GM12878 (cell line): ENCODE measurements around the gene BIRC5. TPM values are rescaled to one million over a fixed set of nuclear protein-coding genes. Genes with fewer than 3 reads are reported as not detected.

Experiments
- ATAC-seq: fragments of 200-7000 bp; cut with Tn5 transposase; 3 replicates; pipeline ENCODE4 v1.9.1; 2020; ENCODE audit warnings: mild to moderate bottlenecking, moderate library complexity
- BruUV-seq: library from RNA; stranded (reverse); fragments of 400-500 nt; replicated peaks from 2 replicates; lab custom pipeline; 2021; lab: Mats Ljungman, UMichigan
- CTCF ChIA-PET: fragments of 300-600 bp; sonication (Branson Sonifier 250); formaldehyde crosslinking; extraction: SDS; loops from one replicate; lab custom pipeline; 2021; ENCODE audit warnings: inconsistent platforms; lab: Yijun Ruan, JAX
- POLR2A ChIA-PET: fragments of 350-600 bp; formaldehyde crosslinking; extraction: SDS; loops from one replicate; lab custom pipeline; 2021; ENCODE audit warnings: inconsistent platforms; lab: Charles Lee
- RAD21 ChIA-PET: fragments of 300-600 bp; sonication (Branson Sonifier 250); formaldehyde crosslinking; loops from one replicate; lab custom pipeline; 2023; ENCODE audit warnings: antibody characterized with exemption; ENCODE audit not compliant: unreplicated experiment; lab: Charles Lee
- SMC1A ChIA-PET: fragments of 300-600 bp; sonication (Branson Sonifier 250); formaldehyde crosslinking; loops from one replicate; lab custom pipeline; 2023; ENCODE audit not compliant: unreplicated experiment, uncharacterized antibody; lab: Charles Lee
- DNase-seq: peaks from one replicate; pipeline ENCODE4 v3.0.0-alpha.2; 2011; ENCODE audit warnings: low read depth, low spot score
- FAIRE-seq: peaks from 3 replicates; lab custom pipeline; 2011; peaks lifted over from hg19 to GRCh38; lab: Jason Lieb, UNC
- H2AFZ ChIP-seq: 2 replicates; pipeline ENCODE4 v1.6.0; 2011; ENCODE audit warnings: low read depth, low read length, control low read depth; ENCODE audit not compliant: control insufficient read depth
- H3K27ac ChIP-seq: 2 replicates; pipeline ENCODE4 v1.5.1; 2011; ENCODE audit warnings: control low read depth; ENCODE audit not compliant: control insufficient read depth, insufficient read depth
- H3K27me3 ChIP-seq, 2 experiments: replicated peaks in 1 of 2; 2 replicates each; pipeline versions ENCODE4 v1.6.0 to v1.6.1; 2011; ENCODE audit warnings: low read length in 1 of 2; ENCODE audit not compliant: control insufficient read depth in 2 of 2, insufficient read depth in 2 of 2
- H3K36me3 ChIP-seq, 2 experiments: 2 replicates each; pipeline ENCODE4 v1.5.1; 2011; ENCODE audit warnings: low read length in 1 of 2; ENCODE audit not compliant: control insufficient read depth in 2 of 2, insufficient read depth in 2 of 2
- H3K4me1 ChIP-seq: 2 replicates; pipeline ENCODE4 v1.6.1; 2011; ENCODE audit warnings: mild to moderate bottlenecking, low read length, moderate library complexity, mixed read lengths; ENCODE audit not compliant: control insufficient read depth, insufficient read depth
- H3K4me2 ChIP-seq: 2 replicates; pipeline ENCODE4 v1.6.0; 2011; ENCODE audit warnings: control low read depth; ENCODE audit not compliant: control insufficient read depth, insufficient read depth
- H3K4me3 ChIP-seq: fragments of 200-600 bp; sonication (generic); 2 replicates; pipeline ENCODE4 v1.5.1; 2016
- H3K79me2 ChIP-seq: 2 replicates; pipeline ENCODE4 v1.6.0; 2011; ENCODE audit warnings: low read length; ENCODE audit not compliant: control insufficient read depth, insufficient read depth
- H3K9ac ChIP-seq: 2 replicates; pipeline ENCODE4 v1.8.0; 2011; ENCODE audit warnings: low read length, control low read depth, mixed read lengths; ENCODE audit not compliant: control insufficient read depth, insufficient read depth
- H3K9me3 ChIP-seq: replicated peaks from 3 replicates; pipeline ENCODE4 v1.5.1; 2011; ENCODE audit warnings: mild to moderate bottlenecking, low read length; ENCODE audit not compliant: control insufficient read depth, insufficient read depth
- H4K20me1 ChIP-seq: 2 replicates; pipeline ENCODE4 v1.6.0; 2011; ENCODE audit not compliant: control insufficient read depth, insufficient read depth
- CBX3 ChIP-seq: fragments of 200-600 bp; sonication (generic); IDR thresholded peaks from 2 replicates; pipeline ENCODE4 v1.6.1; 2016; ENCODE audit warnings: low read depth, borderline replicate concordance
- CEBPZ ChIP-seq: fragments of 150-350 bp; IDR thresholded peaks from 2 replicates; pipeline ENCODE4 v1.6.1; 2016; ENCODE audit warnings: low read depth, low read length
- HDGF ChIP-seq: fragments of 450-650 bp; IDR thresholded peaks from 2 replicates; pipeline ENCODE4 v1.6.1; 2016; ENCODE audit warnings: antibody characterized with exemption
- NRF1 ChIP-seq: conservative IDR thresholded peaks from 2 replicates; pipeline ENCODE4 v1.6.1; 2011; ENCODE audit warnings: mild to moderate bottlenecking, low read depth, low read length, improper control_type of control experiment
- PAX5 ChIP-seq: IDR thresholded peaks from 2 replicates; pipeline ENCODE4 v1.6.1; 2011; ENCODE audit warnings: low read depth, low read length, borderline replicate concordance
- PBX3 ChIP-seq: IDR thresholded peaks from 2 replicates; pipeline ENCODE4 v1.6.1; 2011; ENCODE audit warnings: mild to moderate bottlenecking, low read depth, low read length, moderate library complexity; ENCODE audit not compliant: insufficient replicate concordance
- SIN3A ChIP-seq: IDR thresholded peaks from 2 replicates; pipeline ENCODE4 v1.6.1; 2012; ENCODE audit warnings: low read depth, low read length, improper control_type of control experiment
- ZBED1 ChIP-seq: IDR thresholded peaks from 2 replicates; pipeline ENCODE4 v1.6.1; 2016; ENCODE audit warnings: borderline replicate concordance
- WGBS: methylation state at CpG from one replicate; pipeline ENCODE4 v1.1.6; 2016; ENCODE audit warnings: low lambda C conversion rate; ENCODE audit not compliant: insufficient replicate concordance, insufficient coverage; ENCODE audit errors: missing lambda C conversion rate; 5-methylcytosine and 5-hydroxymethylcytosine counted together
- in situ Hi-C: fragments of 300-500 bp; cut with MboI; formaldehyde crosslinking; loops from 9 replicates; pipeline ENCODE4 v1.14.3; 2018; ENCODE audit warnings: mixed read lengths
- intact Hi-C: fragments of 100-400 bp; cut with micrococcal nuclease; formaldehyde crosslinking; loops from one replicate; pipeline ENCODE4 v1.14.2; 2022; ENCODE audit not compliant: unreplicated experiment
- polyA plus RNA-seq, 11 experiments: library from polyadenylated mRNA; depleted of rRNA in 4 of 11; unstranded in 6 of 11; stranded (reverse) in 5 of 11; fragments of >200 nt; fragmentation: Nextera tagmentation in 4 of 11; fragmentation: Illumina TruSeq in 1 of 11; extraction: Ambion mirVana in 4 of 11; extraction: Trizol in 1 of 11; gene quantifications; 1 replicate in 1 of 11; 2 replicates in 10 of 11; pipeline versions ENCODE4 v1.2.1 to v1.2.3, GENCODE V29; 2011 to 2016; ENCODE audit warnings: inconsistent platforms in 2 of 11, missing spikeins in 2 of 11, low read depth in 1 of 11
- total RNA-seq, 4 experiments: library from RNA; depleted of rRNA in 3 of 4; stranded (reverse); fragments of >200 nt in 3 of 4; fragmentation: Illumina TruSeq in 1 of 4; extraction: Trizol in 1 of 4; gene quantifications; 2 replicates each; pipeline versions ENCODE4 v1.2.1 to v1.2.3, GENCODE V29; 2013 to 2021
- TF ChIP-seq, protein P1 (sequence below): IDR thresholded peaks from 2 replicates; pipeline ENCODE4 v1.6.1; 2011; ENCODE audit warnings: borderline replicate concordance, low read depth, mild to moderate bottlenecking, moderate library complexity, low read length; ENCODE audit not compliant: insufficient read depth, poor library complexity, severe bottlenecking
- TF ChIP-seq, protein P2 (sequence below): fragments of 150-350 bp; IDR thresholded peaks from 2 replicates; pipeline ENCODE4 v1.6.1; 2014; ENCODE audit warnings: mild to moderate bottlenecking, low read depth, low read length

Gene BIRC5
- total and polyA plus RNA-seq, 10 of the 15 experiments (the other 5 are each of a cell fraction or from before 2014, with no cell fraction given), result 41.0 to 175 (median 90.8) TPM

DNA sequence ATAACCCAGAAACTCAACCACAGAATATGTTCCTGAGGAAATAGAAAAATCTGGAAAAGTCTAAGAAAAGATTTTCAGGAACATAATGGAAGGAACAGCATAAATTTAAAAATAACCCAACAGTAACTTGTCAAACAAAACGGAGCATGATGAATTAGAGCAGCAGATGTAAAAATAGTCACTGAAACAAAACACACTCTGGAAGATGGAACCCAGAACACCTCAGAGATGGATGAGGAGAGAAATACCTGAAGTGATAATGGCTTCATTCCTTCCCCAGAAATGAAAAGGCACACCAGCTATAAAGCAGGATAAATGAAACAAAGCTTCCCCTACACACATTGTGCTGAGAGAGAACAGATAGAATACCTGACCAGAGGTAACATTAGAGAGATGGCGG is 33.5 kb upstream of the BIRC5 start:
- in situ Hi-C loops, result no loop called here
- no peak overlapping the region for H3K9ac ChIP-seq
- TF ChIP-seq SIN3A (no peak), PBX3 (no peak), ZBED1 (no peak), CBX3 (no peak), PAX5 (no peak), HDGF (no peak), NRF1 (no peak), CEBPZ (no peak)
- TF ChIP-seq, protein P1, sequence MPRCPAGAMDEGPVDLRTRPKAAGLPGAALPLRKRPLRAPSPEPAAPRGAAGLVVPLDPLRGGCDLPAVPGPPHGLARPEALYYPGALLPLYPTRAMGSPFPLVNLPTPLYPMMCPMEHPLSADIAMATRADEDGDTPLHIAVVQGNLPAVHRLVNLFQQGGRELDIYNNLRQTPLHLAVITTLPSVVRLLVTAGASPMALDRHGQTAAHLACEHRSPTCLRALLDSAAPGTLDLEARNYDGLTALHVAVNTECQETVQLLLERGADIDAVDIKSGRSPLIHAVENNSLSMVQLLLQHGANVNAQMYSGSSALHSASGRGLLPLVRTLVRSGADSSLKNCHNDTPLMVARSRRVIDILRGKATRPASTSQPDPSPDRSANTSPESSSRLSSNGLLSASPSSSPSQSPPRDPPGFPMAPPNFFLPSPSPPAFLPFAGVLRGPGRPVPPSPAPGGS, result no peak
- TF ChIP-seq, protein P2, sequence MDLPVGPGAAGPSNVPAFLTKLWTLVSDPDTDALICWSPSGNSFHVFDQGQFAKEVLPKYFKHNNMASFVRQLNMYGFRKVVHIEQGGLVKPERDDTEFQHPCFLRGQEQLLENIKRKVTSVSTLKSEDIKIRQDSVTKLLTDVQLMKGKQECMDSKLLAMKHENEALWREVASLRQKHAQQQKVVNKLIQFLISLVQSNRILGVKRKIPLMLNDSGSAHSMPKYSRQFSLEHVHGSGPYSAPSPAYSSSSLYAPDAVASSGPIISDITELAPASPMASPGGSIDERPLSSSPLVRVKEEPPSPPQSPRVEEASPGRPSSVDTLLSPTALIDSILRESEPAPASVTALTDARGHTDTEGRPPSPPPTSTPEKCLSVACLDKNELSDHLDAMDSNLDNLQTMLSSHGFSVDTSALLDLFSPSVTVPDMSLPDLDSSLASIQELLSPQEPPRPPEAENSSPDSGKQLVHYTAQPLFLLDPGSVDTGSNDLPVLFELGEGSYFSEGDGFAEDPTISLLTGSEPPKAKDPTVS, result no peak
- TF ChIP-seq, all 136 proteins: peak for 0
- no peak for FAIRE-seq
- POLR2A ChIA-PET, result interaction anchor here (0.6 to 1.3 kb wide), 4 partner anchors 23 to 54 kb away, joined by 4 to 6 read pairs (median 4); no protein-coding TSS in a partner anchor
- Histone ChIP-seq H3K79me2 (peaks cover 3% of the 10 kb centered on the region; the same call in 1 of the 2 replicates), H3K27me3 (no peaks in the 10 kb centered on the region), H3K4me1 (peaks cover 28% of the 10 kb centered on the region), H4K20me1 (no peaks in the 10 kb centered on the region), H3K9me3 (no peaks in the 10 kb centered on the region), H3K4me3 (no peak overlapping the region), H2AFZ (no peak overlapping the region), H3K36me3 (peaks cover 10 to 11% of the 10 kb centered on the region in 2 experiments; a peak in 3 of 4 replicates), H3K27ac (no peak overlapping the region), H3K4me2 (peak overlapping the region; percentile 7; the same call in 1 of the 2 replicates)
- RAD21 ChIA-PET, result interaction anchor here (1.0 to 1.7 kb wide), 3 partner anchors 8 to 161 kb away, joined by 3 to 4 read pairs (median 3); no protein-coding TSS in a partner anchor
- WGBS, result 63% methylated on average over 2 of the region's 2 CpGs
- intact Hi-C loops, result no loop called here
- SMC1A ChIA-PET, result interaction anchor here (1.0 to 1.5 kb wide), 2 partner anchors 26 to 34 kb away, joined by 3 to 4 read pairs; no protein-coding TSS in a partner anchor
- no peak for DNase-seq
- no TSS peak for BruUV-seq
- ATAC-seq, result no peak
- CTCF ChIA-PET, result interaction anchor here (1.0 to 1.3 kb wide), 4 partner anchors 60 to 164 kb away, joined by 3 to 4 read pairs (median 4); no protein-coding TSS in a partner anchor
